Naive thymus-derived CD4-positive, alpha-beta T cell (primary cell): ENCODE results near the gene IL3. TPM values are rescaled to one million over a fixed set of nuclear protein-coding genes. Genes with fewer than 3 reads are reported as not detected.

ENCODE experiments used
- ATAC-seq: fragments of 150-1000 bp; cut with Tn5 transposase; 2 replicates; pipeline ENCODE4 v1.10.0; 2021; ENCODE audit warnings: mild to moderate bottlenecking, moderate library complexity
- CTCF ChIA-PET: fragments of 350-600 bp; sonication (Branson Sonifier 250); formaldehyde crosslinking; loops from one replicate; lab custom pipeline; 2021; ENCODE audit warnings: antibody characterized with exemption; lab: Charles Lee
- POLR2A ChIA-PET: fragments of 350-600 bp; sonication (Branson Sonifier 250); formaldehyde crosslinking; loops from one replicate; lab custom pipeline; 2021; ENCODE audit warnings: antibody characterized with exemption, inconsistent platforms; lab: Charles Lee
- DNase-seq, 9 donors: peaks; one replicate each; pipeline versions ENCODE4 v3.0.0 to v3.0.0-alpha.2; 2020 to 2022; ENCODE audit warnings: mixed read lengths in 1 of 9
- H3K27ac ChIP-seq: one replicate; pipeline ENCODE4 v1.7.0; 2013; ENCODE audit warnings: mild to moderate bottlenecking, low read depth, low read length, moderate library complexity
- H3K27me3 ChIP-seq, 2 donors: one replicate each; pipeline ENCODE4 v1.7.0; 2013; ENCODE audit warnings: low read length in 2 of 2, mild to moderate bottlenecking in 2 of 2, moderate library complexity in 2 of 2; ENCODE audit not compliant: control insufficient read depth in 2 of 2, insufficient read depth in 2 of 2
- H3K36me3 ChIP-seq, 3 experiments: 1 replicate in 2 of 3; 2 replicates in 1 of 3; pipeline ENCODE4 v1.7.0; 2013; ENCODE audit warnings: low read length in 3 of 3, mild to moderate bottlenecking in 3 of 3, moderate library complexity in 1 of 3; ENCODE audit not compliant: insufficient read depth in 3 of 3, control insufficient read depth in 2 of 3
- H3K4me1 ChIP-seq, 2 donors: one replicate each; pipeline ENCODE4 v1.7.0; 2013; ENCODE audit warnings: low read length in 2 of 2, mild to moderate bottlenecking in 2 of 2, moderate library complexity in 1 of 2; ENCODE audit not compliant: control insufficient read depth in 2 of 2, insufficient read depth in 2 of 2
- H3K4me3 ChIP-seq: 2 replicates; pipeline ENCODE4 v1.7.0; 2013; ENCODE audit warnings: mild to moderate bottlenecking, low read length
- H3K9me3 ChIP-seq, 3 experiments: 1 replicate in 2 of 3; 2 replicates in 1 of 3; pipeline ENCODE4 v1.7.0; 2013; ENCODE audit warnings: low read length in 3 of 3; ENCODE audit not compliant: control insufficient read depth in 2 of 3
- H3K27ac Mint-ChIP-seq, 9 donors: one replicate each; pipeline ENCODE4 v1.8.0; 2020 to 2022; ENCODE audit warnings: mixed read lengths in 9 of 9, mild to moderate bottlenecking in 8 of 9, moderate library complexity in 5 of 9, inconsistent platforms in 2 of 9
- H3K27me3 Mint-ChIP-seq, 5 donors: one replicate each; pipeline ENCODE4 v1.8.0; 2021 to 2022; ENCODE audit warnings: mixed read lengths in 5 of 5, mild to moderate bottlenecking in 1 of 5
- H3K36me3 Mint-ChIP-seq, 5 donors: one replicate each; pipeline ENCODE4 v1.8.0; 2020 to 2022; ENCODE audit warnings: mixed read lengths in 5 of 5, mild to moderate bottlenecking in 3 of 5, inconsistent platforms in 1 of 5
- H3K4me1 Mint-ChIP-seq, 7 donors: one replicate each; pipeline ENCODE4 v1.8.0; 2020 to 2022; ENCODE audit warnings: mixed read lengths in 7 of 7, mild to moderate bottlenecking in 3 of 7, inconsistent platforms in 1 of 7
- H3K4me3 Mint-ChIP-seq, 10 donors: one replicate each; pipeline ENCODE4 v1.8.0; 2020 to 2022; ENCODE audit warnings: mild to moderate bottlenecking in 10 of 10, mixed read lengths in 10 of 10, moderate library complexity in 6 of 10, inconsistent platforms in 2 of 10
- H3K9me3 Mint-ChIP-seq, 11 donors: one replicate each; pipeline ENCODE4 v1.8.0; 2020 to 2022; ENCODE audit warnings: mixed read lengths in 11 of 11, mild to moderate bottlenecking in 4 of 11, inconsistent platforms in 1 of 11, moderate library complexity in 1 of 11
- intact Hi-C, 2 donors: fragments of 100-400 bp; cut with micrococcal nuclease; formaldehyde crosslinking; loops; one replicate each; pipeline ENCODE4 v1.15.1; 2023
- polyA plus RNA-seq, 2 donors: library from polyadenylated mRNA; unstranded; fragments of 300-500 nt; fragmentation: Illumina TruSeq; gene quantifications; one replicate each; pipeline ENCODE4 v1.2.3, GENCODE V29; 2021
- total RNA-seq, 6 experiments: library from RNA in 5 of 6; stranded (reverse) in 5 of 6; gene quantifications; 1 replicate in 5 of 6; 2 replicates in 1 of 6; pipeline ENCODE4 v1.2.3 and lab custom pipeline; 2021 to 2026

Gene IL3
- total and polyA plus RNA-seq, 7 experiments from 2014 or later = 1.3 TPM; not detected in 6

DNA sequence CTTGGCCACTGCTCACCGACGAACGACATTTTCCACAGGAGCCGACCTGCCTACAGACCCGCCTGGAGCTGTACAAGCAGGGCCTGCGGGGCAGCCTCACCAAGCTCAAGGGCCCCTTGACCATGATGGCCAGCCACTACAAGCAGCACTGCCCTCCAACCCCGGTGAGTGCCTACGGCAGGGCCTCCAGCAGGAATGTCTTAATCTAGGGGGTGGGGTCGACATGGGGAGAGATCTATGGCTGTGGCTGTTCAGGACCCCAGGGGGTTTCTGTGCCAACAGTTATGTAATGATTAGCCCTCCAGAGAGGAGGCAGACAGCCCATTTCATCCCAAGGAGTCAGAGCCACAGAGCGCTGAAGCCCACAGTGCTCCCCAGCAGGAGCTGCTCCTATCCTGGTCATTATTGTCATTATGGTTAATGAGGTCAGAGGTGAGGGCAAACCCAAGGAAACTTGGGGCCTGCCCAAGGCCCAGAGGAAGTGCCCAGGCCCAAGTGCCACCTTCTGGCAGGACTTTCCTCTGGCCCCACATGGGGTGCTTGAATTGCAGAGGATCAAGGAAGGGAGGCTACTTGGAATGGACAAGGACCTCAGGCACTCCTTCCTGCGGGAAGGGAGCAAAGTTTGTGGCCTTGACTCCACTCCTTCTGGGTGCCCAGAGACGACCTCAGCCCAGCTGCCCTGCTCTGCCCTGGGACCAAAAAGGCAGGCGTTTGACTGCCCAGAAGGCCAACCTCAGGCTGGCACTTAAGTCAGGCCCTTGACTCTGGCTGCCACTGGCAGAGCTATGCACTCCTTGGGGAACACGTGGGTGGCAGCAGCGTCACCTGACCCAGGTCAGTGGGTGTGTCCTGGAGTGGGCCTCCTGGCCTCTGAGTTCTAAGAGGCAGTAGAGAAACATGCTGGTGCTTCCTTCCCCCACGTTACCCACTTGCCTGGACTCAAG is 14.6 kb downstream of the IL3 start:
- H3K4me1 Mint-ChIP-seq = peaks cover 0 to 71% (median 0%) of the 10 kb centered on the region in 7 donors
- H3K36me3 ChIP-seq = no peaks in the 10 kb centered on the region
- no peaks in the 10 kb centered on the region for H3K9me3 Mint-ChIP-seq
- peaks cover 0 to 15% of the 10 kb centered on the region in 2 donors for H3K4me1 ChIP-seq
- POLR2A ChIA-PET = no interaction called here
- DNase-seq (peak in 1 of 9 donors; percentile 65), ATAC-seq (no peak)
- intact Hi-C loops = no loop called here
- no peaks in the 10 kb centered on the region for H3K9me3 ChIP-seq
- CTCF ChIA-PET = no interaction called here
- no peak overlapping the region for H3K27ac ChIP-seq
- no peaks in the 10 kb centered on the region for H3K27me3 Mint-ChIP-seq
- H3K4me3 ChIP-seq = no peak overlapping the region
- H3K27ac Mint-ChIP-seq = peak overlapping the region in 1 of 9 donors; percentile 79
- peak overlapping the region in 1 of 10 donors; percentile 68 for H3K4me3 Mint-ChIP-seq
- H3K36me3 Mint-ChIP-seq = peaks cover 0 to 6% (median 0%) of the 10 kb centered on the region in 5 donors
- H3K27me3 ChIP-seq = no peaks in the 10 kb centered on the region

DNA sequence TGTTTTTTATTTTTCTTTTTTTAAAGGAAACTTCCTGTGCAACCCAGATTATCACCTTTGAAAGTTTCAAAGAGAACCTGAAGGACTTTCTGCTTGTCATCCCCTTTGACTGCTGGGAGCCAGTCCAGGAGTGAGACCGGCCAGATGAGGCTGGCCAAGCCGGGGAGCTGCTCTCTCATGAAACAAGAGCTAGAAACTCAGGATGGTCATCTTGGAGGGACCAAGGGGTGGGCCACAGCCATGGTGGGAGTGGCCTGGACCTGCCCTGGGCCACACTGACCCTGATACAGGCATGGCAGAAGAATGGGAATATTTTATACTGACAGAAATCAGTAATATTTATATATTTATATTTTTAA is 15.2 kb downstream of the IL3 start:
- intact Hi-C loops = no loop called here
- CTCF ChIA-PET = no interaction called here
- Mint-ChIP-seq H3K36me3 (peaks cover 0 to 6% (median 0%) of the 10 kb centered on the region in 5 donors), H3K4me3 (peak overlapping the region in 1 of 10 donors; percentile 68), H3K9me3 (no peaks in the 10 kb centered on the region), H3K4me1 (peaks cover 0 to 72% (median 0%) of the 10 kb centered on the region in 7 donors), H3K27me3 (no peaks in the 10 kb centered on the region), H3K27ac (peak overlapping the region in 1 of 9 donors; percentile 79)
- H3K4me1 ChIP-seq = peaks cover 0 to 15% of the 10 kb centered on the region in 2 donors
- no peak overlapping the region for H3K27ac ChIP-seq
- ATAC-seq (no peak), DNase-seq (no peak)
- no peaks in the 10 kb centered on the region for H3K36me3 ChIP-seq
- POLR2A ChIA-PET = no interaction called here
- no peaks in the 10 kb centered on the region for H3K9me3 ChIP-seq
- no peaks in the 10 kb centered on the region for H3K27me3 ChIP-seq
- no peak overlapping the region for H3K4me3 ChIP-seq

DNA sequence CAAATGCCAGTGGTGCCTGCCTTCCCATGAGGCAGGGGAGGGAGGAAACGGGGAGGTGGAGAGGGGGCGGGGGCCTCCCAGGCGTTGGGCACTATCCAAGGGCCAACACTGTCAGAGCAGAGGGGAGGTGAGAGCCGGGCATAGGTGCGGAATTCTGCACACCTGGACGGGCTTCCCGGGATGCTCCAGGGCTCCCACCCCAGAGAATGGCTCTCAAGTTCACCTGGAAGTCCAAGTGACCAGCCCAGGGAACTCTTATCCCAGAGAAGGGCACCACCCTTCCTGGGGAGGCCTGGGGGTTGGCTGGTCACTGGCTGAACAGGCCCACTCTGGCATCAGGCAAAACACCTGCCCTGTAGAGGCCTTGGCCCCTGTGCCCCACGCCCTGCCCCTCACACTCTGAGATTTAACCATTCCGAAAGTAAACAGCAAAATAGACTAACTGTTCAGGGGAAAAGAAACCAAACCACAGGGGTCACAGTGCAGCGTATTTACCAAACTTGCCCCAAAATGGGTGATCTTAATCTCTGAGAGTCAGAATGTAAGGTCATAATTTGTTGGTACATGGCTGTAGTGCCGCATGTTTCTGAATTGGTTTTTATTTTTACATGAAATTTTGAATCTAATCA is 15.9 kb downstream of the IL3 start:
- CTCF ChIA-PET = no interaction called here
- Histone ChIP-seq H3K9me3 (no peaks in the 10 kb centered on the region), H3K36me3 (no peaks in the 10 kb centered on the region), H3K27me3 (no peaks in the 10 kb centered on the region), H3K4me3 (no peak overlapping the region), H3K27ac (no peak overlapping the region), H3K4me1 (peaks cover 0 to 15% of the 10 kb centered on the region in 2 donors)
- POLR2A ChIA-PET = no interaction called here
- Mint-ChIP-seq H3K4me3 (no peak overlapping the region), H3K27ac (peak overlapping the region in 1 of 9 donors; percentile 58), H3K9me3 (no peaks in the 10 kb centered on the region), H3K4me1 (peaks cover 0 to 66% (median 0%) of the 10 kb centered on the region in 7 donors), H3K36me3 (peaks cover 0 to 4% (median 0%) of the 10 kb centered on the region in 5 donors), H3K27me3 (no peaks in the 10 kb centered on the region)
- DNase-seq (no peak), ATAC-seq (no peak)
- intact Hi-C loops = no loop called here

DNA sequence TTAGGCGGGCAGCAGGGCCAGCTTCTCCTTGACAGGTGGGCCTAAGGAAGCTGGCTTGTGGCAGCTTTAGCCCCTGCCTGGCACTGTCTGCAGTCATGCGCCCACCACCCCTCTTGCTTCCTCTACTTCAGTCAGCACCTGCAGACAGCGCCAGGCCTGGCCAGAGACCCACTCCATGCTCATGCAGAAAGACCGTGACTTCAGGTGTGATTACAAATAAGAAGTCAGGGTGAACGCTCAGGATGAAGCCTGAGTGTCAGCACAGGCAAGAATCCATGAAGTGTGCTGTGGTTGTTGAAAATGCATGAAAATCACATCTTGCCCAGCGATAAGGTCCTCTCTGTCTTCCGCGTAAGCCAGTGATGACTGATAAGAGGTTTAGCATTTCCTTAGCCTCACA is 16.5 kb downstream of the IL3 start:
- Mint-ChIP-seq H3K36me3 (peaks cover 0 to 4% (median 0%) of the 10 kb centered on the region in 5 donors), H3K4me1 (peaks cover 0 to 68% (median 0%) of the 10 kb centered on the region in 7 donors), H3K27me3 (no peaks in the 10 kb centered on the region), H3K9me3 (no peaks in the 10 kb centered on the region), H3K4me3 (peak overlapping the region in 1 of 10 donors; percentile 33), H3K27ac (peak overlapping the region in 1 of 9 donors; percentile 80)
- Histone ChIP-seq H3K36me3 (no peaks in the 10 kb centered on the region), H3K9me3 (no peaks in the 10 kb centered on the region), H3K4me1 (peaks cover 0 to 15% of the 10 kb centered on the region in 2 donors), H3K27ac (no peak overlapping the region), H3K4me3 (no peak overlapping the region), H3K27me3 (no peaks in the 10 kb centered on the region)
- CTCF ChIA-PET = no interaction called here
- intact Hi-C loops = no loop called here
- ATAC-seq (no peak), DNase-seq (no peak)
- POLR2A ChIA-PET = no interaction called here

DNA sequence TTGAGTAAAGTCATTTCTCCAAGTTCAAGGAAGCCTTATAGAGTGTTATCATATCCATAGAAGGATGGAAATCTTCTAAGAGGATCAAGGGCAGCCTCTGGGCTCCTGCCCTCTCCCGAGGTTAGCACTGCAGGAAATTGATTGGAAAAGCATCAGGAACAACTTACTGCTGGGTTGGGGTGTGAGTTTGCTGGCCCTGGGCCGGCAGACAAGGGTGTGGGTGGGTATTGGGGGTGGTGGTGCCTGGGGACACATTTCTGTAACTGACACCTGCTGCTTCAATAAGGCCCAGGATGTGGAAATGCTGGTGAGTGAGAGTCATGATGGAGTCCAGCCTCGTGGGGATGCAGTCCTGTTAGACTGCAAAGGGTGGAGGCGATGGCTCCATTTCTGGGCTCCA is 18.6 kb downstream of the IL3 start:
- Mint-ChIP-seq H3K27ac (peak overlapping the region in 1 of 9 donors; percentile 33), H3K36me3 (peaks cover 0 to 4% (median 0%) of the 10 kb centered on the region in 5 donors), H3K4me3 (no peak overlapping the region), H3K9me3 (no peaks in the 10 kb centered on the region), H3K27me3 (no peaks in the 10 kb centered on the region), H3K4me1 (peaks cover 0 to 73% (median 10%) of the 10 kb centered on the region in 7 donors)
- H3K4me1 ChIP-seq = peaks cover 0 to 23% of the 10 kb centered on the region in 2 donors
- no peak overlapping the region for H3K27ac ChIP-seq
- no peaks in the 10 kb centered on the region for H3K36me3 ChIP-seq
- H3K27me3 ChIP-seq = no peaks in the 10 kb centered on the region
- no peak for ATAC-seq
- no peak overlapping the region for H3K4me3 ChIP-seq
- ChIA-PET CTCF (no interaction called here), POLR2A (no interaction called here)
- H3K9me3 ChIP-seq = no peaks in the 10 kb centered on the region
- DNase-seq = no peak
- intact Hi-C loops = no loop called here

DNA sequence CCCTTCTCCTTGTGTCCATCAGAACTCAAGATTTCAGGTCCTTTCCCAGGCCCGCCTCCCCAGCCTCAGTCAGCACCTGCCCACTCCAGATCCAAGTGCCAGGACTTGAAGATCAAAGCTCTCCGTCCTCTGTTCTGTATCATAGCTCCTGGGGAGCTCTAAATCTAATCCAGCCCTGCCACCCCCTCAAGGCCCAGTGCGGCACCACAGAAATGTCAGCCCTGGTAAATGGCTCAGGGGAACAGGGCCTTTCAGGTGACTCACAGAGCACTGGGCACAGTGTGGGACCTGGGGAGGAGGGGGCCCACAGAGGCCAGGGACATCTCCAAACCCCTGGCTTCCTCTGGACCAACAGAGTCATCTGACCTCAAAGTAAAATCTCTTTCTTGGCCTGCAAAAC is 19.2 kb downstream of the IL3 start:
- H3K4me1 ChIP-seq = peaks cover 0 to 23% of the 10 kb centered on the region in 2 donors
- peak overlapping the region in 1 of 9 donors; percentile 52 for H3K27ac Mint-ChIP-seq
- no peaks in the 10 kb centered on the region for H3K9me3 Mint-ChIP-seq
- no peaks in the 10 kb centered on the region for H3K9me3 ChIP-seq
- no peak overlapping the region for H3K27ac ChIP-seq
- intact Hi-C loops = no loop called here
- no peaks in the 10 kb centered on the region for H3K36me3 ChIP-seq
- ChIA-PET CTCF (no interaction called here), POLR2A (no interaction called here)
- H3K27me3 ChIP-seq = no peaks in the 10 kb centered on the region
- H3K4me3 ChIP-seq = no peak overlapping the region
- no peak overlapping the region for H3K4me3 Mint-ChIP-seq
- no peak for ATAC-seq
- peaks cover 0 to 71% (median 10%) of the 10 kb centered on the region in 7 donors for H3K4me1 Mint-ChIP-seq
- no peak for DNase-seq
- peaks cover 0 to 4% (median 0%) of the 10 kb centered on the region in 5 donors for H3K36me3 Mint-ChIP-seq
- H3K27me3 Mint-ChIP-seq = no peaks in the 10 kb centered on the region
